GM19438 (cell line): ENCODE measurements around the gene DDX43.
"Not testable (repeated sequence)": the region's sequence is repeated elsewhere in the genome, so short reads cannot be mapped to it uniquely, and the experiment has no call there.

ENCODE experiments used
- ATAC-seq: cut with Tn5 transposase; IDR thresholded peaks from one replicate; pipeline ENCODE4 v1.9.1; 2021; ENCODE audit warnings: low read depth; ENCODE audit not compliant: unreplicated experiment

Gene DDX43

GRCh38 chr6:73394577-73395354 lies at the start of gene DDX43:
DDX43 (plus strand) TSS chr6:73394828; CDS start chr6:73394906, 78 bp downstream.
- ATAC-seq: no peak

DNA sequence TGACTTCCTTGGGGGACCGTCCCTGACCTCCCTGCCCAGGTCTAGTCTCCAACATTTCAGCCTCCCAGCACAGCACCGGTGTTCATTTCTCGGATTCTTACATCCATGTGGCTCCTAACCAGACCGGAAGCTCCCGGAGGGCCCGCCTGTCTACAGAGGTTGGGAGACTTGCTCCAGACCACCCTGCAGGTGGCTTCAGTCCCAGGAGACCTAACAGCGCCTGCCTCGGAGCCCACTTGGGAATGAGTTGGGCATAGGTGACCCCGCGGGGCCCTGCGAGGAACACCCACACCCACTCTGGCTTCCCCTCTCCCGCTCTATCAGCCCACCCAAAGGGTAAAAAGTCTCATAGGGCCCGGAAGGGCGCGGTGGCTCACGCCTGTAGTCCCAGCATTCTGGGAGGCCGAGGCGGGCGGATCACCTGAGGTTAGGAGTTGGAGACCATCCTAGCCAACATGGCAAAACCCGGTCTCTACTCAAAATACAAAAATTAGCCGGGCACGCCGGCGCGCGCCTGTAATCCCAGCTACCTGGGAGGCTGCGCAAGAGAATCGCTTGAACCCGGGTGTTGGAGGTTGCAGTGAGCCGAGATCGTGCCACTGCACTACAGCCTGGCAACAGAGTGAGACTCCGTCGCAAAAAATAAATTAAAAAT lies 46.0 kb upstream of the DDX43 start:
- ATAC-seq: no peak

DNA sequence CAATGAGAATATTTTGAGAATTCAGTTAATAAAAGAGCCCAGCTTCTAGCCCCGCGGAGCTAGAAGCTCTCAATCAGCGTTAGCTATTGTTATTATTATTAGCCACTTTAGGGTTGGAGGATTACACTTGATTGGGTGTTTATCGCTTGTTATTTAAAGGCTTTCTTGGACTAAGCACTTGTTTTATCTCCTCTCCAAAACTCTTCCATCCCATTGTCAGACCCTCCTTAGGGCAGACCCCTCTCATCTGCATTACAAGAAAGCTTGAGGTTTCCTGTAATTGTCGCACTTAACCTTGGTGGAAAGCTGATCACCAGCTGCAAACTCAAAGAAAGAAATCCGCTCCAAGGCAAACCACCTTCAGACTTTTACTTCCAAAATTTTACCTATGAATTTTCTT lies 45.3 kb upstream of the DDX43 start:
- no peak for ATAC-seq

GRCh38 chr6:73353636-73354593 lies 40.7 kb upstream of the DDX43 start, which contains the start of gene DPPA5:
DPPA5 (minus strand) TSS chr6:73354276; CDS start chr6:73354225, 51 bp downstream.
- ATAC-seq: no peak

- ATAC-seq: no peak
These were observed 32.3 kb upstream of the DDX43 start, which contains the start of gene KHDC3L for GRCh38 chr6:73362358-73362757. KHDC3L (plus strand) TSS chr6:73362658; CDS start chr6:73362730, 72 bp downstream.

DNA sequence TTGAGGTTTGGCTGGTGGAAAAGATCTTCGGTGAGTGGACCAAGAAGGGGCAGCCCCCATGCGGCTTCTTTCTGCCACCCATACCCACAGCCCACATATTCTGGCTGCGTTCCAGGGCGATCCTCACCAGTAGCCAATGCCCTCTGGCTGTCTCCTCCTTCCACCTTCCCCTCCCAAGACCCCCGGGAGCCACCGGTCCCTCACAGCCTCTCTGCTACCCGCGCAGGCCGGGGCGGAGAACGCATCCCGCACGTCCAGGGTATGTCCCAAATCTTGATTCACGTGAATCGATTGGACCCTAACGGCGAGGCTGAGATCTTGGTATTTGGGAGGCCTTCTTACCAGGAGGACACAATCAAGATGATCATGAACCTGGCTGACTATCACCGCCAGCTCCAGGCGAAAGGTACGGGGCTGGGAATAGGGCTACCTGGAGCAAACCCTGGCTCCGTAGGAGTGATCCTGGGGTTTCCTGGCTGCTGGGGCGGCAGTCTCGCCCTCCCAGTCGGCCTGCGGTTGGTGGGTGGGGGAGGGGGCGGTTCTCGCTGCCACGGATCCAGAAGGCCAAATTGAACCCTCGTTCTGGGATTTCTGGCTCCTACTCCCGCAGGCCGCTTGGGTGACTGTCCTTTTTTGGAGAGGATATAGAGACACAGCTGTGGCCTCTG lies 31.6 kb upstream of the DDX43 start:
- no peak for ATAC-seq

DNA sequence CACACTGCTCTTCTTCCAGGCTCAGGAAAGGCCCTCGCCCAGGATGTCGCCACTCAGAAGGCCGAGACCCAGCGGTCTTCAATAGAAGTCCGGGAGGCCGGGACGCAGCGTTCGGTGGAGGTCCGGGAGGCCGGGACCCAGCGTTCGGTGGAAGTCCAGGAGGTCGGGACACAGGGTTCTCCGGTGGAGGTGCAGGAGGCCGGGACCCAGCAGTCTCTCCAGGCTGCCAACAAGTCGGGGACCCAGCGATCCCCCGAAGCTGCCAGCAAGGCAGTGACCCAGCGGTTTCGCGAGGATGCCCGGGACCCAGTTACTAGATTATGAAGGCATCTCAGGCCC lies 31.1 kb upstream of the DDX43 start:
- ATAC-seq: no peak

GRCh38 chr6:73364121-73364520 lies 30.5 kb upstream of the DDX43 start:
- ATAC-seq: no peak

- no peak for ATAC-seq
These were observed 30.1 kb upstream of the DDX43 start for GRCh38 chr6:73364549-73364948.

DNA sequence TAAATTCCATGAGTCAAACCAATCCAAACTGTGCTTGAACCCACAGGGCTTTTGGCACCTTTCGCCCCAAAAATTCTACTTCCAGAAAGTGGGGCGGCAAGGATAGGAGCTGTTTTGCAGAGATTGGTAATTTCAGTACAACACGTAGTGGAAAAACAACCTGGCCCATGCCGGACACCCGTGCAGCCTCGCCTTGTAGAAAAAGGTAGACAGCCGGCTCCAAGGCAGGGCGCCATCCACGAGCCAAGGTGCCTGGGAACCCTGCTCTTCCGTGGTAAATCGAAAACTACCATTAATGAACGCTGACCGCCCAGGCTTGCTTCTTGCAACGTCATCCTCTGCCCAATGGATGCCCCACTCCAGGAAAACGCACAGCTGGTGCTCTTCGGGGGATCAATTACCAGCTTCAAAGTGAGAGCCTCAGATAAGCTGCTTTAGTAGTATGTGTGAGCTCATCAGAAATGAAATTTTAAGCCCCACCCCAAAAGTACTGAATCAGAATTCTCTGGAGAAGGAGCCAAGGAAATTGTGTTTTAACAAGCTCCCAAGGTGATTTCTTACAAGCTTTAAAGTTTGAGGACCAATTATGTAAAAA lies 26.8 kb upstream of the DDX43 start:
- ATAC-seq: no peak

DNA sequence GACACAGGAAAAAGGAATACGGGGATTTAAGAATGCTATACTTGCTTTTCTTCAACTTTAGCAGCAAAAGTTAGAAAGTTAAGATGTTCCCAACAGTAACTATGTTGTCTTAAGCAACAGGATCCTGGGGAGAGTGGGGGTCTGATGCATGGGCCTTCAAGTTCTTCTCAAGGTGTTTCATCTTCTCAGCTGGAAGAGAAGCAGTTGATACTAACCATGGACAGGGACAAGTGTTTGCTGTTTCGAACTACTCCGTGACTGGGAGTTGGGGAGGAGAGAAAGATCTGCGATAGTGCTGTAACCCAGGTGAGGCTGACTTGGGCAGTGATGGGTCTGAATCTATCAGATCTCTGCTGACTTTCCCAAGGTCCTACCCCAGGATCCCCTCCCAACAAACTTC lies 26.0 kb upstream of the DDX43 start:
- ATAC-seq: no peak

DNA sequence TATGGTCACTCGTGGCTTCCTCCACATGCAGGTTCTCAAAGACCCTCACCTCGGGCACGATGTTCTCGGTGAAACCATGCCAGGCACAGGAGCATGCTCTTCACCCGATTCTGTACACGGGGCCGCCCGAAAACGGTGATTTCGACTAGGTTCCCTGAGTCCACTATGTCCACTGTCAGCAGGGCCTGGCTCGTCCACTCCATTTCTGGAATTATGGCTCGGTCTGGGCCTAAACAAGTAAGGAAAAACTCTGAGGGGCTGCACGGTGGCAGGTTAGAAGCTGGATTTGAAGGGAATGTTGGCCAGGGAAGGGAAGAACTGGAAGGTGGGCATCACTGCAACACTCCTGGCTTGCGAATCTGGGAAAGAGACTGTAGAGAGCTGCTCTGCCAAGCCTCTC lies 25.5 kb upstream of the DDX43 start:
- ATAC-seq: no peak

- ATAC-seq: no peak
These were observed 25.1 kb upstream of the DDX43 start, which contains the start of gene OOEP for GRCh38 chr6:73369563-73369962. OOEP (minus strand) TSS chr6:73369897; CDS start chr6:73369792, 105 bp downstream.

DNA sequence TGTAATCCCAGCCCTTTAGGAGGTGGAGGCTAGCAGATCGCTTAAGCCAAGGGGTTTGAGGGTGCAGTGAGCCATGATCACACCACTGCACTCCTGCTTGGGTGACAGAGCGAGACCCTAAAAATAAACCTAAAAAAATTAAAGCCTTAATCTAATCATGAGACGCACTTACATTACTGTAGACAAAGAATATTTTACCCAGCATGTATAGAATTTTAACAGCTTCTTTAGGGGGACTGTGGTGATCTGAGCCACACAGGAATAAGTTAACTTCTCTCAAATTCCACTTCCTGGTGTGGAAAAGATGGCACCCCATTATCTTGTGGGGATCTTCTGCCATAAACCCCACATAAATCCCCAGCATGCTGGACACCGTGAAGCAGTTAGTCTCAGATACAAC lies 22.6 kb upstream of the DDX43 start:
- no peak for ATAC-seq

- ATAC-seq: no peak
These were observed 22.1 kb upstream of the DDX43 start for GRCh38 chr6:73372516-73372915.

DNA sequence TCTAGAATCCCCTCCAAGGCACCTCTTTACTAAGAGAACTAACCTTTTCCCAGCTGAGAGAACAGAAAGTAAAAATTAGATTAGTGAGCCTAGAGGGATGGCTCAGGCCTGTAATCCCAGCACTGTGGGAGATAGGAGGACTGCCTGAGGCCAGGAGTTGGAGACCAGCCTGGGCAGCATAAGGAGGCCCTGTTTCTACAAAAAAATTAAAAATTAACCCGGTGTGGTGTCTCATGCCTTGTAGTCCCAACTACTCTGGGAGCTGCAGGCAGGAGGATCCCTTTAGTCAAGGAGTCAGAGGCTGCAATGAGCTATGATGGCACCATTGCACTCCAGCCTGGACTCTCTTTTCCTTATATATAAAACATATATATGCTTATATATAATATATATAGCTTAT lies 19.4 kb upstream of the DDX43 start:
- ATAC-seq: no peak

- no peak for ATAC-seq
These were observed 17.4 kb upstream of the DDX43 start for GRCh38 chr6:73377225-73377624.

DNA sequence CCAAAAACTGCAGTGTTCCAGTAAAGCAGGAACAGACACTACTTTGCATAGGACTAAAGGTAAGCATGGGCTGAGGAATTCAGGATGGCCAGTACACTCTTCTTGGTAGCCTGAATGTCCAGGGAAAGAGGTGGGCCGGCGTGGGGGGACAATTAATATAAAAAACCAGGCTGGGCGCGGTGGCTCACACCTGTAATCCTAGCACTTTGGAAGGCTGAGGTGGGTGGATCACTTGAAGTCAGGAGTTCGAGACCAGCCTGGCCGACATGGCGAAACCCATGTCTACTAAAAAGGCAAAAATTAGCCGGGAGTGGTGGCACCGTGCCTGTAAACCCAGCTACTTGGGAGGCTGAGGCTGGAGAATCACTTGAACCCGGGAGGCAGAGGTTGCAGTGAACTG lies 13.1 kb upstream of the DDX43 start:
- ATAC-seq: not testable (repeated sequence)

- no peak for ATAC-seq
These were observed 12.0 kb upstream of the DDX43 start for GRCh38 chr6:73382462-73383113.
